Measurements from ENCODE around the gene MAGEC1.

MAGEC1 gene

GRCh38 chrX:141941234-141941633, 37.5 kb downstream of the MAGEC1 start:
- H3K4me3 ChIP-seq (ENCODE audit: low read depth, low read length) = no peak overlapping the region
- DNase-seq (ENCODE audit: low read depth) = no peak
- TF ChIP-seq CTCF (IDR thresholded peaks at IDR 0.05; ENCODE audit: insufficient read depth, low read depth, low read length, missing control alignments) = no peak

GRCh38 chrX:141945426-141945825, 41.7 kb downstream of the MAGEC1 start:
- no peak for TF ChIP-seq CTCF (IDR thresholded peaks at IDR 0.05; ENCODE audit: insufficient read depth, low read depth, low read length, missing control alignments)
- no peak overlapping the region for H3K4me3 ChIP-seq (ENCODE audit: low read depth, low read length)
- no peak for DNase-seq (ENCODE audit: low read depth)

- DNase-seq (ENCODE audit: low read depth) = no peak
- no peak overlapping the region for H3K4me3 ChIP-seq (ENCODE audit: low read depth, low read length)
- no peak for TF ChIP-seq CTCF (IDR thresholded peaks at IDR 0.05; ENCODE audit: insufficient read depth, low read depth, low read length, missing control alignments)
Measured at GRCh38 chrX:141947350-141947749, 43.7 kb downstream of the MAGEC1 start.

- no peak overlapping the region for H3K4me3 ChIP-seq (ENCODE audit: low read depth, low read length)
- no peak for DNase-seq (ENCODE audit: low read depth)
- no peak for TF ChIP-seq CTCF (IDR thresholded peaks at IDR 0.05; ENCODE audit: insufficient read depth, low read depth, low read length, missing control alignments)
Measured at GRCh38 chrX:141952603-141953002, 48.9 kb downstream of the MAGEC1 start.

- no peak for DNase-seq (ENCODE audit: low read depth)
- H3K4me3 ChIP-seq (ENCODE audit: low read depth, low read length) = no peak overlapping the region
- TF ChIP-seq CTCF (IDR thresholded peaks at IDR 0.05; ENCODE audit: insufficient read depth, low read depth, low read length, missing control alignments) = no peak
Measured at GRCh38 chrX:141958675-141959074, 55.0 kb downstream of the MAGEC1 start.

Data from GM12865 (cell line).